ENCODE results near the gene ZNF426. TPM values are rescaled to one million over a fixed set of nuclear protein-coding genes. Genes with fewer than 3 reads are reported as not detected.

The ZNF426 gene
- total RNA-seq, 1 donor from 2014 or later, result 14.1 TPM

DNA sequence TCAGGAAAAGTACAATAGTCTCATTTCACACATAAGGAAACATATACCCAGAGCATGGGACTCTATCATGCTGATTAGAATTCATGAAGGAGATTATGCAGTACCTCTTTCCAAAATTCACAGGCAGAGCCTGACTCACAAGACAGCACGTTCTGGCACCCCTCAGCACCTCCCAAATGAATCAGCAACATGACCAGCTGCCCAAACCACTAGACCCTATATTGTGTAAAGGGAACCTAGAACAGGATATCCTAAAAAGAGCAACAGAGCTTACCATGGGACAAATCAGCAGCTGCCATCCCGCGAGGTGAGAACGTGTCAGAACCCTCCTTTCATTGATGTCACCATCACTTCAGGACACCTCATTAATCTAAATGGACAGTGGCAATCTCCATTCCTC is 2.5 kb downstream of the ZNF426 start:
- Histone ChIP-seq H3K4me1 (peaks cover 34% of the 10 kb centered on the region), H3K4me3 (no peak overlapping the region), H3K36me3 (peaks cover 60% of the 10 kb centered on the region), H3K27ac (replicated peaks) (no peak overlapping the region), H3K27me3 (ENCODE audit: low read depth) (no peaks in the 10 kb centered on the region), H3K9me3 (replicated peaks) (peaks cover 59% of the 10 kb centered on the region)
- intact Hi-C loops (cut with micrococcal nuclease), result no loop called here
- DNase-seq, result no peak
- TF ChIP-seq, protein P1, sequence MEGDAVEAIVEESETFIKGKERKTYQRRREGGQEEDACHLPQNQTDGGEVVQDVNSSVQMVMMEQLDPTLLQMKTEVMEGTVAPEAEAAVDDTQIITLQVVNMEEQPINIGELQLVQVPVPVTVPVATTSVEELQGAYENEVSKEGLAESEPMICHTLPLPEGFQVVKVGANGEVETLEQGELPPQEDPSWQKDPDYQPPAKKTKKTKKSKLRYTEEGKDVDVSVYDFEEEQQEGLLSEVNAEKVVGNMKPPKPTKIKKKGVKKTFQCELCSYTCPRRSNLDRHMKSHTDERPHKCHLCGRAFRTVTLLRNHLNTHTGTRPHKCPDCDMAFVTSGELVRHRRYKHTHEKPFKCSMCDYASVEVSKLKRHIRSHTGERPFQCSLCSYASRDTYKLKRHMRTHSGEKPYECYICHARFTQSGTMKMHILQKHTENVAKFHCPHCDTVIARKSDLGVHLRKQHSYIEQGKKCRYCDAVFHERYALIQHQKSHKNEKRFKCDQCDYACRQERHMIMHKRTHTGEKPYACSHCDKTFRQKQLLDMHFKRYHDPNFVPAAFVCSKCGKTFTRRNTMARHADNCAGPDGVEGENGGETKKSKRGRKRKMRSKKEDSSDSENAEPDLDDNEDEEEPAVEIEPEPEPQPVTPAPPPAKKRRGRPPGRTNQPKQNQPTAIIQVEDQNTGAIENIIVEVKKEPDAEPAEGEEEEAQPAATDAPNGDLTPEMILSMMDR (IDR thresholded peaks at IDR 0.05; ENCODE audit: borderline replicate concordance), result no peak

DNA sequence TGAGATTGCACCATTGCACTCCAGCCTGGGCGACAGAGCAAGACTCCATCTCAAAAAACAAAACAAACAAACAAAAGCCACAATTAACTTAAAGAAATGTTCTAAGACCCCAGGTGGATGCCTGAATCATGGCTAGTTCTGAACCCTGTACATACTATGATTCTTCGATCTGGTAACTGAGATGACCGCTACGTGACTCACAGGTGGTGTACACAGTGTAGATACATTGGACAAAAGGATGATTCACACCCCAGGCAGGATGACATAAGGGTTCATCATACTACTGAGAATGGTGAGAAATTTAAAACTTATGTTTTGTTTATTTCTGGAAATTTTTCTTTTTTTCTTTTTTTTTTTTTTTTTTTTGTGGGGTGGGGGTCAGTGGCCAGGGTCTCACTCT is 6.5 kb downstream of the ZNF426 start:
- DNase-seq, result no peak
- Histone ChIP-seq H3K36me3 (peaks cover 100% of the 10 kb centered on the region), H3K9me3 (replicated peaks) (peaks cover 94% of the 10 kb centered on the region), H3K27me3 (ENCODE audit: low read depth) (no peaks in the 10 kb centered on the region), H3K4me3 (no peak overlapping the region), H3K4me1 (peaks cover 8% of the 10 kb centered on the region), H3K27ac (replicated peaks) (no peak overlapping the region)
- intact Hi-C loops (cut with micrococcal nuclease), result no loop called here
- TF ChIP-seq, protein P1 (IDR thresholded peaks at IDR 0.05; ENCODE audit: borderline replicate concordance), result no peak

DNA sequence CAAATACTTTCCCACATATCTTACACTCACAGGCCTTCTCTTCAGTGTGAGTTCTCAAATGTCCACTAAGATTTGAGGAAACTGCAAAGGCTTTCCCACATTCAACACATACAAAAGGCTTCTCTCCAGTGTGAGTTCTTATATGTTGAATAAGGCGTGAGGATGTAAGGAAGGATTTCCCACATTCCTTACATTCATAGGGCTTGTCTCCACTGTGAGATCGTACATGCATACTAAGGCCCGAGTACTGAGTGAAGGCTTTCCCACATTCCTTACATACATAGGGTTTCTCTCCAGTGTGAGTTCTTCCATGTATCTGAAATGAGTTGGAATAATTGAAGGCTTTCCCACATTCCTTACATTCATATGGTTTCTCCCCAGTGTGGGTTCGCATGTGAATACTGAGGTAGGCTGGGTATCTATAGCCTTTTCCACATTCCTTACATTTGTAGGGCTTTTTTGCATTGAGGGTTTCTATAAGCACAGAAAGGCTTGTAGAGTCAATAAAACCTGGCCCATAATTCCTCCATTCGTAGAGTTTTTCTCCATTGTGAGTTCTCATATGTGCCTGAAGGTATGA is 9.6 kb downstream of the ZNF426 start:
- no peak overlapping the region for H3K4me3 ChIP-seq
- H3K4me1 ChIP-seq, result no peaks in the 10 kb centered on the region
- intact Hi-C loops (cut with micrococcal nuclease), result no loop called here
- no peak for DNase-seq
- H3K27me3 ChIP-seq (ENCODE audit: low read depth), result no peaks in the 10 kb centered on the region
- H3K27ac ChIP-seq (replicated peaks), result no peak overlapping the region
- H3K36me3 ChIP-seq, result peaks cover 97% of the 10 kb centered on the region
- peaks cover 100% of the 10 kb centered on the region for H3K9me3 ChIP-seq (replicated peaks)
- TF ChIP-seq, protein P1 (IDR thresholded peaks at IDR 0.05; ENCODE audit: borderline replicate concordance), result no peak

- Histone ChIP-seq H3K36me3 (peaks cover 76% of the 10 kb centered on the region), H3K4me1 (no peaks in the 10 kb centered on the region), H3K27ac (replicated peaks) (no peak overlapping the region), H3K4me3 (no peak overlapping the region), H3K27me3 (ENCODE audit: low read depth) (no peaks in the 10 kb centered on the region), H3K9me3 (replicated peaks) (peaks cover 100% of the 10 kb centered on the region)
- no peak for DNase-seq
- intact Hi-C loops (cut with micrococcal nuclease), result no loop called here
- TF ChIP-seq, protein P1 (IDR thresholded peaks at IDR 0.05; ENCODE audit: borderline replicate concordance), result no peak
These were observed 14.5 kb downstream of the ZNF426 start for GRCh38 chr19:9523885-9524474.

- Histone ChIP-seq H3K9me3 (replicated peaks) (peaks cover 99% of the 10 kb centered on the region), H3K27ac (replicated peaks) (no peak overlapping the region), H3K36me3 (peaks cover 5% of the 10 kb centered on the region), H3K4me3 (no peak overlapping the region), H3K27me3 (ENCODE audit: low read depth) (no peaks in the 10 kb centered on the region), H3K4me1 (no peaks in the 10 kb centered on the region)
- TF ChIP-seq, protein P1 (IDR thresholded peaks at IDR 0.05; ENCODE audit: borderline replicate concordance), result no peak
- no peak for DNase-seq
- intact Hi-C loops (cut with micrococcal nuclease), result no loop called here
These were observed 31.2 kb downstream of the ZNF426 start for GRCh38 chr19:9507285-9507684.
